HG02610 (cell line): Measurements from ENCODE around the gene CFAP141.

Experiments used
- ATAC-seq: cut with Tn5 transposase; IDR thresholded peaks from one replicate; pipeline ENCODE4 v1.9.1; 2021; ENCODE audit warnings: mild to moderate bottlenecking, moderate library complexity; ENCODE audit not compliant: unreplicated experiment

CFAP141 gene

DNA sequence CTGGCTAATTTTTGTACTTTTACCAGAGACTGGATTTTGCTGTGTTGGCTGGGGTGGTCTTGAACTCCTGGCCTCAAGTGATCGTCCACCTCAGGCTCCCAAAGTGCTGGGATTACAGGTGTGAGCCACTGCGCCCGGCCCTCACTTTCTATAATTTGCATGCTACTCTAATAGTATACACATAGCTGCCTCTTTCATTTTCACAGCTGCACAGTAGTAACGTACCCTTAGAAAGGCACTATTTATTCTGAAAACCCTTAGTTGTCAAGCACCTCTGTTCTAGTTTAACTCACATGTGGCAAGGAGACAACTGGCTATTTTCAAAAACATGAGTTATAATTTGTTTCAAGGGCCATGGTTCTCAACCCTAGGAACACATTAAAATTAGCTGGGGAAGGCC, 31.5 kb downstream of the CFAP141 start:
- ATAC-seq, result no peak

- ATAC-seq, result no peak
Observed at GRCh38 chr1:154171880-154172279, 34.3 kb downstream of the CFAP141 start.

DNA sequence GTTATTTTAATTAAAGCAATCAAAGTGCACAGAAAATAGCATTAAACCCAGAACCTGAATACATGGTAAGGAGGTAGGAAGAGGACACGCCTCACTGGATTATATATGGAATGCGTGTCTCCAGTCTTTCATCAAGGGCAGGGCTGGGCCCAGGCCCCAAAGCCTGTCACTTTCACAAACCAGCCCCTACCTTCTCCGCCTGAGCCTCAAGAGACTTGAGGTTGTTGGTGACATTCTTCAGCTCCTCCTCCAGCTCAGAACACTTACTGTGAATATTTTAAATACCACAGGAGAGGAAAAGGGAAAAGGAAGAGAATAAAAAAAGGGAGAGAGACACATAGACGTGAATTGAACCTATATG, 34.9 kb downstream of the CFAP141 start:
- ATAC-seq, result no peak

DNA sequence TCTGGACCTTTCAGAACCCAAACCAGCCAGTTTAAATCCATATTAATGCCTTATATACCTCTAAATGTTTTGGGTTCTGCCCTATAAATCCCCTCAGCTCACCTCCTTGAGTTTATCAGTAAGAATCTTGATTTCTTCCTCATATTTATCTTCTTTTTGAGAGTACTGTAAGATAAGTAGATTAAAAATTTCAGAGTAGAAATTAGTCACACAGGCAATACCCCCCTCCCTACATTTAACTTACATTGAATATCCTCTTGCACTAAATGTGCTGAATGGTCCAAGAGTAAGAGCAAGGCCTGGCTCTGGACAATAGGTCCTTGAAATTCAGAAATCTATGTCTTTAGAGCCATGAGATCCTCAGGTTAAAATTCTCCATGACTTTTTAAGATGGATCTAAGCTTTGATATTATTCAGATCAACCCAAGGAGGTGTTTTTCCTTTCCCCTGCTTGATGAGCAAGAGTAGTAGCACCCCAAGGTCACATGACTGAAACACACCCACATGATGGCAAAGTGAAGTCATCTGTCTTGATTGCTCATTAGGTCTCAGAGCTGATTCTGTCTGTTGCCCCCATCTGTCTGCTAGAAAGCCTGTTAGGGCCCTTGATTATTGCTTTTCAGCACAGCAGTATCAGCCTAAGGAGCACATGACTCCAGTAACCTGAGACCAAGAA, 35.4 kb downstream of the CFAP141 start:
- ATAC-seq, result no peak

- no peak for ATAC-seq
Observed at GRCh38 chr1:154167461-154167860, 38.7 kb downstream of the CFAP141 start.

GRCh38 chr1:154166207-154166606, 39.9 kb downstream of the CFAP141 start:
- no peak for ATAC-seq

GRCh38 chr1:154159554-154159953, 46.6 kb downstream of the CFAP141 start:
- ATAC-seq, result no peak

GRCh38 chr1:154158307-154159125, 47.6 kb downstream of the CFAP141 start:
- ATAC-seq, result peak; percentile 39

GRCh38 chr1:154157520-154158306, 48.4 kb downstream of the CFAP141 start:
- ATAC-seq, result peak; percentile 79

- no peak for ATAC-seq
Observed at GRCh38 chr1:154155251-154155650, 50.9 kb downstream of the CFAP141 start.

- no peak for ATAC-seq
Observed at GRCh38 chr1:154154534-154155191, 51.5 kb downstream of the CFAP141 start, which contains the start of gene NUP210L. Gene NUP210L, minus strand, starts transcription at chr1:154155073.

GRCh38 chr1:154154053-154154452, 52.1 kb downstream of the CFAP141 start:
- no peak for ATAC-seq

GRCh38 chr1:154151311-154151710, 54.8 kb downstream of the CFAP141 start:
- no peak for ATAC-seq
